IPS DF 4.7 (cell line): ENCODE data around the gene GSTCD.
"Not testable (repeated sequence)": the region's sequence is repeated elsewhere in the genome, so short reads cannot be mapped to it uniquely, and the experiment has no call there.

Source experiments
- DNase-seq: peaks from one replicate; pipeline ENCODE4 v3.0.0-alpha.2; 2013; ENCODE audit warnings: low spot score; ENCODE audit errors: extremely low read depth

The GSTCD gene, protein sequence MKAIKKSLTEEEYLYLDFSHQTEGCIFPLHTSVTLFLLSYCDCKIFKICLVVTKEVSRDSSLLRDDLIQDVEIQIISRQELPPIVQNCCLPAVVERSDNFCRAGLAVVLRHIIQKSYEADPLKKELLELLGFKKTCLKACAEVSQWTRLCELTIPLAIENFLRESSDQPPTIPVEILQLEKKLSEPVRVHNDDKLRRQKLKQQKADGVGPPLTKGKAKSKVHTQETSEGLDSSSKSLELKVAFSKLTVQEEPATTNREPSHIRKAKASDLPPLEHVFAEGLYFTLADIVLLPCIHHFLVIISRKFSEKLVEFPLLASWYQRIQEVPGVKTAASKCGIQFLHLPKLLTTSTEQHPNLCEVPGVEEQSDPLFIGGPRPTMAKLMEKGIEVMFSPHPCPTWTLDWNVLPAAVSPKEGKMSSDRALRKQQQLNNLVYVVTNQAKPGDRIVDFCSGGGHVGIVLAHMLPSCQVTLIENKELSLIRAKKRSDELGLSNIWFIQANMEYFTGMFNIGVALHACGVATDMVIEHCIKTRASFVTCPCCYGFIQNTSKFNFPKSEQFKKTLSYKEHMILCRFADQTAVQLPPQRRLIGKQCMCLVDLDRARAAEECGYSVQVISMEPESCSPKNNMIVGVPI

GRCh38 chr4:105708181-105709080 lies at the start of gene GSTCD, which contains the start of gene INTS12:
TSS of gene GSTCD (plus strand) at chr4:105708784. CDS start at chr4:105717614, 8,830 bp downstream.
TSS of gene INTS12 (minus strand) at chr4:105708689. CDS start at chr4:105700005, 8,684 bp downstream.
- DNase-seq: peak; percentile 51

DNA sequence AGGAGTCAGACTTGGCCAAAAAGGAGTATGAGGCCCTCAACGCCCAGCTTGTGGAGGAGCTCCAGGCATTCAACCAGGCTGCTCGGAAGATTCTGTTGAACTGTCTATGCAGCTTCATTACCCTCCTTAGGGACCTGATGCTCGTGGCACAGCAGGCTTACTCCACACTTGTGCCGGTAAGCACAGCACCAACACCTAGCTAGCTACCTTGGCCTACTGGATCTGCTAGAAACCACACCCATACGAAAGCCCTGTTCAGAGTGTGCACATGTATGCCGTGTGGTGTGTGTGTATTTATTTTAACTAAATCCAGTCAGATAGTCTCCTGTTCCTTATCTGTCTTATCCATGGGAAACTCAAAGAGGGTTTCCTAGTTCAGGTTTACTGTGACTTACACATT lies 49.4 kb upstream of the GSTCD start:
- no peak for DNase-seq

DNA sequence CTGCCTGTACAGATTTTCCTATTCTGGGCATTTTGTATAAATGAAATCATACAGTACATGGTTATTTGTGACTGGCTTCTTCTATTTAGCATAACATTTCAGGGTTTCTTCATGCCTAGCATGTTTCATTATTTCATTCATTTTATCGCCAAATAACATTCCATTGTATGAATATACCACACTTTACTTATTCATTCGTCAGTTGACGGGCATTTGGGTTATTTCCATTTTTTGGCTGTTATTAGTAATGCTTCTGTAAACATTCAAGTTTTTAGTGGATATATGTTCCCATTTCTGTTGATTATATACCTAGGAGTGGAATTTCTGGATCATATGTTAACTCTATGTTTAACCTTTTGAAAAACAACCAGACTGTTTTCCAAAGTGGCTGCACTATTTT lies 47.6 kb upstream of the GSTCD start:
- DNase-seq: no peak

DNA sequence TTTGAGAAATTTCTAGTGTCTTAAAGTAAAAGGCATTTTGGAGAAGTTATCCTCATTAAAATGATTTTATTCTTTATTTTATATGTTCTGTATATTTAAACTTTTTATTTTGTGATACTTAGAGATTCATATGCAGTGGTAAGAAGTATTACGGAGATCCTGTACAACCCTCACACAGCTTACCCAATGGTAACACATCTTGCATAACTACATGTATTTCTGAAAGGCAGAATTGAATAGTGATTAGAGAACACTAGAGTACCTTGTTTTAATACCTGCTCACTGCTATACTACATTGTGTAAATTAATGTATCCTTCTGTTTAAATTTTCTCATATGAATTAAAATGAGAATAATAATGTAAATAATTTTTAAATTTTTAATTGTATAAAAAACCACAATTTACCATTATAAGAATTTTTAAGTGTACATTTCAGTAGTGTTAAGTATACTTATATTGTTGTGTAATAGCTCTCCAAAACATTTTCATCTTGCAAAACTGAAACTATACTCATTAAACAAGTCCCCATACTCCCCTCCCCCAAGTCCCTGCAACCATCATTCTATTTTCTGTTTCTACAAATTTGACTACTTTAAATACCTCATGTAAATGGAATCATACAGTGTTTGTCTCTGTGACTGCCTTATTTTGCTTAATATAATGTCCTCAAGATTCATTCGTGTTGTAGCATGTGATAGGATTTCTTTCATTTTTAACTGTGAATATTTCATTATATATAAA lies 45.5 kb upstream of the GSTCD start:
- no peak for DNase-seq

GRCh38 chr4:105666693-105667092 lies 41.9 kb upstream of the GSTCD start:
- no peak for DNase-seq

DNA sequence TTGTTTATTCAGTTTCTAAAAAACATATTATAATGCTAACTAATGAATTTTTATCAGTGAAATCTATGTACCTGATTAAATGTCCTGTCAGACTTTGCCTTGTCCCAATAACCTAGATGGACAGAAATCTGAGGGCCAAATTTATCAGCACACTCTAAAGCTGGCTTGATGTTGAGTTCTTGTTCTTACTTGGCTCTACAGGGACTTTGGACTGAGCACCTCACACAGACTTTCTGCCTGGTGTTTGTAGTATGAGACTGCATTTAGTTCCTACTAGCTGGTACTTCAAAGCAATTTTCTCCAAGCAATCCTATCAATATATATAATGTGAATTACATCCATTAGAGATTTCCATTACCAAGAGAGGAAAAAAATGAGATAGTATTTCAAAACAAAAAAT lies 37.9 kb upstream of the GSTCD start:
- no peak for DNase-seq

DNA sequence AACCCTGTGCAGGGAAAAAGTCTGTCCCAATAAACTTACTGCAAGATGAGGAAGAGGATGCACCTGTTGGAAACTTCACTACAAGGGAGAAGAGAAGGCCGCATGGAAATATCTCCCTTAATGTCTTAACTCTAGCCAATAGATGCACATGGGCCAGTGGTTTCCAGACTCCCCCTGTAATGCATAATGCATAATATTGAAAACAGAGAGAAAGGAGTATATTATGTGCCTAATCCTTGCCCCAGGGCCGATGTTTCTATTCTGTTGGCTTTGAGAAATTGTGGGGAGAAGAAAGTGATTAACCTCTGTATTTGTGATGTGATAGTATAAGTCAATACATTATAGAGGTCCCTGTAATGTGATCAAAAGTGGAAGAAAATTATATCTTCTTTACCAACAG lies 37.3 kb upstream of the GSTCD start:
- DNase-seq: no peak

- DNase-seq: no peak
Measured at GRCh38 chr4:105674011-105674410, 34.6 kb upstream of the GSTCD start.

DNA sequence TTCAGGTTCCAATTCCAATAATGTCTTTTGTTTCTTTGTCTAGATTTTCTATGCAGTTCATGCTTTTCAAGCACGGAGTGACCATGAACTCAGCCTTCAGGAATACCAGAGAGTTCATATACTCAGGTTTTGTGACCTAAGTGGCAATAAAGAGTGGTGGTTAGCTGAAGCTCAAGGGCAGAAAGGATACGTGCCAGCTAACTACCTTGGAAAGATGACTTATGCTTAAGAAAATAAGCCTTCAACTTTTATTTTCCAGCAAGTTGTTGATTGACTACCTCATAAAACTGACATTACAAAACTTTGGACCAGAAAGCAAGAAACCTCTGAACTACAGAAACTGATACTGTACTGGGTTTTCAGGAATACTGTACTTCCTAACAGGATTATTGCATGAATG lies 30.9 kb upstream of the GSTCD start:
- no peak for DNase-seq

DNA sequence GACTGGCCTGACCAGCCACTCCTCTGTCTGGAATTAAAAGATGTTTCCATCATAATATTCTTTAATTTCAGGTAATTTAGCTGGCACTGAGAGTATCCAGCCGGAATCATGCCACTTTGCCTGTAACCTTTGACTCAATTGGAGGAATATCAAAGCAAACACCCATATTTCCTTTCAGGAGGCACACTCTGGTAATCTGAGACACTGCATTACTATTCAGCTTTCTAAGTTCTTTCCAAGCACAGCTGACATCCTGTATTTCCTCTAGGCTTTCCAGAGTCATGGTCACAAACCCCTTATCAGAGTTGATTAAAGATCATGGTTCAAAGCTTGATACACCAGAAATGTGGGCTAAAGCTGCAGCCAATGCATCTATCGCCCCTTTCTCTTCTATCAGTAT lies 29.4 kb upstream of the GSTCD start:
- DNase-seq: no peak

DNA sequence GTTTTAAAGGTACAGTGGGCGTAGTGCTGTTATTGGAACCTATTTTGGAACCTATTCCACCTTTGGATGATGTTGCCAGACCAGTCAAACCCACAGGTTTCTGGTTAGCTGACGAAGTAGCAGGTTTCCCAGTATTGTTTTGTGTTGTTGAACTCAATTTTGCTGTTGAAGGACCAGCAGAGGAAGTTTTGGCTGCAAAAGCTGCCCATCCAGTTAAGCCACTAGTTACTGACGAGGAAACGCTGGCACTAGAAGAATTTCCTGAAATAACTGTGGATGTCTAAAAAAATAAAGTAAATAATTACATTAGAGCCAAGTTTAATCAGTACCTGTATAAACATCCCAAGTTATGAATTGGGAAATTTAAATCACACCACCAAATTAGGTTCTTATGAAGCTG lies 25.5 kb upstream of the GSTCD start:
- no peak for DNase-seq

- no peak for DNase-seq
Measured at GRCh38 chr4:105686571-105686970, 22.0 kb upstream of the GSTCD start.

GRCh38 chr4:105694812-105695211 lies 13.8 kb upstream of the GSTCD start:
- not testable (repeated sequence) for DNase-seq

DNA sequence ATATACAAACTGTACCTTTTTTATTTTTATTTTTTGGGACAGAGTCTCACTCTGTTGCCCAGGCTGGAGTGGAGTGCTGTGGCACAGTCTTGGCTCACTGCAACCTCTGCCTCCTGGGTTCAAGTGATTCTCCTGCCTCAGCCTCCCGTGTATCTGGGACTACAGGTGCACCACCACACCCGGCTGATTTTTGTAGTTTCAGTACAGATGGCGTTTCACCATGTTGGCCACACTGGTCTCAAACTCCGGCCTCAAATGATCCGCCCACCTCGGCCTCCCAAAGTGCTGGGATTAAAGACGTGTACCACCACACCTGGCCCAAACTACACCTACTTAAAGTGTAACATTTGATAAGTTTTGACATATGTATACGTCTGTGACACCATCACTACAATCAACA lies 12.8 kb upstream of the GSTCD start:
- not testable (repeated sequence) for DNase-seq

- DNase-seq: no peak
Measured at GRCh38 chr4:105698607-105699006, 10.0 kb upstream of the GSTCD start.

DNA sequence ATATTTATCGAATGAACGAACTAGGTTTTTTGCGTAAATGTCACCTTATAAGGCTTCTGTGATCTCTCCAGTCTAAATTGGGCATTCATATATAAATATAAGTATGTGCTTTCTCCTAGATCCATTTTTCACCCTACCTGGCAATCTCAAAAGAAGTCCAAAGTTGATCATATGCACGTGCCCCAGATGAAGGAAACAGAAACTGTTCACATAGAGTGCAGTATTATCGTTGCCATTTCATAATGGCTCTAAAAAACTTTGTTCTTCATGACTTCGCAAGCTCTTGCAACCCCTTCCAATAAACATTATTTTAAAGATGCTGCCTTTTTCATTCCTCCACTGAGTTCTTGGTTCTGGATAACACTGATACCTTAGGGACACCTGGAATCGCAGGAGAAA lies 803 bp upstream of the GSTCD start:
- DNase-seq: no peak

DNA sequence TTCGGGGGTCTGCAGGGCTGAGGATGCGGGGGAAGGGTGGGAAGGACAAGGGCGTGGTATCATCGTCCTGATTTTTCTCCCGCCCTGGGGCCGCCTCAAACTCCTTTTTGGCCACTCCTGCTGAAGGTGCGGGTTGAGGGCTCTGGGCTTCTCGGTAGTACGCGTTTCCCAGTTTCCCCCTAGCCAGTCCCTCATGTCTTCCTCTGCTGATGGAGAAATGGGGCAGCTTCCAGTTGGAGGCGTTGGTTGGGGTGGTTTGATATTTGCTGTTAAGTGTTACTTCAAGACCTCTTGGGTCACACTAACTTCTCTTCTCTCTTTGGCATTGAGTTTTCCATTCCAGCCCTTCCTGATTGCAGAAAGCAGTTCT lies 482 bp downstream of the GSTCD start:
- DNase-seq: no peak

GRCh38 chr4:105710012-105710600 lies 1.5 kb downstream of the GSTCD start:
- DNase-seq: no peak

GRCh38 chr4:105710678-105711077 lies 2.1 kb downstream of the GSTCD start:
- no peak for DNase-seq

- DNase-seq: no peak
Measured at GRCh38 chr4:105712766-105713165, 4.2 kb downstream of the GSTCD start.

DNA sequence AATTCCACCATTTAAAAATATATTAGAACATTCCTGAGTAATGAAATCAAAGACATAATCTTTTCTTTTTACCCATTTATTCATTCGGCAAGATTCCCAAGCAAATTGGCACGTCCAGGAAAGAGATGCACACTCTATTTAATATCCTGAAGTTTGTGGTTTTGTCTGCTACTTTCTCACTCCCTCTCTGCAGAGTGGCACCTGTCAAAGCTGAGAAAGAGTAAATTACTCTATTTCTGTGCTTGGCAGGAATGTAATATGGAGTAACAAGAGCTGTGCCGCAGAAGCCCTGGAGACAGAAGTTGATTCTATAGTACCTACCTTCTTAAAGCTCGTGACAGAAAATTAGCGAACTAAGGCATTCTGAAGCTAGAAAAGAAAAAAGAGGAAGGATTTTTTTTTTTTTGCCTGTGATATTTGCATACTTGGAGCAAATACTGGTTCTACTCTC lies 5.5 kb downstream of the GSTCD start:
- DNase-seq: no peak
